LNCAP (cell line): ENCODE measurements around the gene AOPEP.

ENCODE experiments used
- CTCF ChIP-seq: fragments of 450-650 bp; IDR thresholded peaks from 2 replicates; pipeline ENCODE4 v1.5.1; 2017; ENCODE audit warnings: mild to moderate bottlenecking

Gene AOPEP

GRCh38 chr9:94840738-94841137 lies 114.2 kb downstream of the AOPEP start:
- no peak for TF ChIP-seq CTCF

GRCh38 chr9:94843134-94843533 lies 116.6 kb downstream of the AOPEP start:
- no peak for TF ChIP-seq CTCF

GRCh38 chr9:94846739-94847138 lies 120.2 kb downstream of the AOPEP start:
- TF ChIP-seq CTCF: no peak

GRCh38 chr9:94847486-94847885 lies 121.0 kb downstream of the AOPEP start:
- no peak for TF ChIP-seq CTCF

- no peak for TF ChIP-seq CTCF
These were observed 124.3 kb downstream of the AOPEP start for GRCh38 chr9:94850540-94851434.

GRCh38 chr9:94851467-94851866 lies 125.0 kb downstream of the AOPEP start:
- TF ChIP-seq CTCF: no peak

GRCh38 chr9:94851892-94852291 lies 125.4 kb downstream of the AOPEP start:
- TF ChIP-seq CTCF: no peak
